Measurements from ENCODE around the gene TFAP2E. TPM values are rescaled to one million over a fixed set of nuclear protein-coding genes. Genes with fewer than 3 reads are reported as not detected.

The TFAP2E gene
- total RNA-seq, 1 experiment from 2014 or later, result 0.72 TPM

- Histone ChIP-seq H4K20me1 (ENCODE audit: insufficient read depth) (no peaks in the 10 kb centered on the region), H3K4me3 (no peak overlapping the region), H3K4me1 (replicated peaks; ENCODE audit: insufficient read depth) (no peaks in the 10 kb centered on the region), H3K4me2 (no peak overlapping the region), H3K9me3 (ENCODE audit: insufficient read depth, low read depth) (no peaks in the 10 kb centered on the region), H3K27ac (no peak overlapping the region), H3K27me3 (ENCODE audit: insufficient read depth, low read depth) (no peaks in the 10 kb centered on the region), H3K9me2 (ENCODE audit: insufficient read depth) (no peaks in the 10 kb centered on the region), H3K36me3 (ENCODE audit: low read depth) (no peaks in the 10 kb centered on the region), H3F3A (ENCODE audit: insufficient read depth, low read depth) (no peaks in the 10 kb centered on the region), H2AFZ (no peak overlapping the region), H3K79me2 (ENCODE audit: low read depth) (no peaks in the 10 kb centered on the region)
- DNase-seq, result peak in 1 of 2 experiments; percentile 22
- BruUV-seq (replicated peaks), result no TSS peak
- intact Hi-C loops (cut with micrococcal nuclease; ENCODE audit: unreplicated experiment), result no loop called here
- ChIA-PET POLR2A (ENCODE audit: unreplicated experiment) (interaction anchor here (0.7 kb wide), 1 partner anchor 26 kb away, joined by 7 read pairs; no protein-coding TSS in a partner anchor), CTCF (interaction anchor here (0.6 kb wide), 1 partner anchor 24 kb away, joined by 3 read pairs; no protein-coding TSS in a partner anchor)
- TF ChIP-seq CTCF (conservative IDR thresholded peaks at IDR 0.05), result no peak
- no peak for TF ChIP-seq EZH2 (IDR thresholded peaks at IDR 0.05; ENCODE audit: low read depth)
Measured at GRCh38 chr1:35592991-35593769, 20.1 kb downstream of the TFAP2E start.

GRCh38 chr1:35594005-35594760 is 21.1 kb downstream of the TFAP2E start:
- Histone ChIP-seq H3K27me3 (ENCODE audit: insufficient read depth, low read depth) (no peaks in the 10 kb centered on the region), H2AFZ (no peak overlapping the region), H3K79me2 (ENCODE audit: low read depth) (no peaks in the 10 kb centered on the region), H3K27ac (no peak overlapping the region), H3K4me2 (no peak overlapping the region), H3K9me2 (ENCODE audit: insufficient read depth) (no peaks in the 10 kb centered on the region), H4K20me1 (ENCODE audit: insufficient read depth) (peaks cover 3% of the 10 kb centered on the region; the same call in 1 of the 2 replicates), H3K4me3 (no peak overlapping the region), H3K36me3 (ENCODE audit: low read depth) (no peaks in the 10 kb centered on the region), H3K4me1 (replicated peaks; ENCODE audit: insufficient read depth) (no peaks in the 10 kb centered on the region), H3K9me3 (ENCODE audit: insufficient read depth, low read depth) (no peaks in the 10 kb centered on the region), H3F3A (ENCODE audit: insufficient read depth, low read depth) (no peaks in the 10 kb centered on the region)
- DNase-seq, result no peak
- TF ChIP-seq CTCF (conservative IDR thresholded peaks at IDR 0.05) (no peak), EZH2 (IDR thresholded peaks at IDR 0.05; ENCODE audit: low read depth) (no peak)
- intact Hi-C loops (cut with micrococcal nuclease; ENCODE audit: unreplicated experiment), result no loop called here
- TSS peak; percentile 5 for BruUV-seq (replicated peaks)
- POLR2A ChIA-PET (ENCODE audit: unreplicated experiment), result no interaction called here
- CTCF ChIA-PET, result interaction anchor here (0.6 kb wide), 1 partner anchor 121 kb away, joined by 3 read pairs; no protein-coding TSS in a partner anchor

- Histone ChIP-seq H2AFZ (no peak overlapping the region), H3K9me3 (ENCODE audit: insufficient read depth, low read depth) (no peaks in the 10 kb centered on the region), H4K20me1 (ENCODE audit: insufficient read depth) (peaks cover 3% of the 10 kb centered on the region; the same call in 1 of the 2 replicates), H3K9me2 (ENCODE audit: insufficient read depth) (no peaks in the 10 kb centered on the region), H3K4me3 (no peak overlapping the region), H3K27me3 (ENCODE audit: insufficient read depth, low read depth) (no peaks in the 10 kb centered on the region), H3K4me1 (replicated peaks; ENCODE audit: insufficient read depth) (no peaks in the 10 kb centered on the region), H3K36me3 (ENCODE audit: low read depth) (0 out of 2 replicates have a peak, but pooled peaks cover 5% of the 10 kb centered on the region), H3F3A (ENCODE audit: insufficient read depth, low read depth) (no peaks in the 10 kb centered on the region), H3K79me2 (ENCODE audit: low read depth) (no peaks in the 10 kb centered on the region), H3K4me2 (no peak overlapping the region), H3K27ac (no peak overlapping the region)
- POLR2A ChIA-PET (ENCODE audit: unreplicated experiment), result no interaction called here
- DNase-seq, result no peak
- BruUV-seq (replicated peaks), result no TSS peak
- intact Hi-C loops (cut with micrococcal nuclease; ENCODE audit: unreplicated experiment), result no loop called here
- CTCF ChIA-PET, result no interaction called here
- no peak for TF ChIP-seq CTCF (conservative IDR thresholded peaks at IDR 0.05)
- no peak for TF ChIP-seq EZH2 (IDR thresholded peaks at IDR 0.05; ENCODE audit: low read depth)
Measured at GRCh38 chr1:35595684-35596083, 22.6 kb downstream of the TFAP2E start.

Measured in PC-9 (cell line).